ENCODE results near the gene OR10AD1. TPM values are rescaled to one million over a fixed set of nuclear protein-coding genes. Genes with fewer than 3 reads are reported as not detected.

Gene OR10AD1
- total and polyA plus RNA-seq, 4 donors = not detected

DNA sequence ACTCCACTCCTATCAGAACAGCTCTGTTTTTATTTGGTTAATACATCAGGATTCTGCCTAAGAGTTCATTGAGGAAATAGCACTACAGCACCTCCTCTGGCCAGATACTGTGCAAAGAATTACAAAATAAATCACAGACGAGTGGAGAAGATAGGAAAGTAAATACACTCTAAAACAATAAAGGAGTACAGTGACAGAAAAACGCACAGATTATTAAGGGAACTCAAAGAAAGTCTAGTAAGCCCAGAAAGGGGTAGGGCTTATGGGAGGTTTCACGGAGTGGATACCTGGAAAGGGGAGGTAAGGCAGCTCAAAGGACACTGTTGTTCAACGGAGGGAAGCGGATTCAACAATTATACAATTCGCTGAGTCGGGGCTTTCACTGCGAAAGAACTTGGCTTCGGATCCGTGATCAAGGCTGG lies 5.5 kb downstream of the OR10AD1 start:
- peaks cover 0 to 5% (median 0%) of the 10 kb centered on the region in 4 donors for H3K9me3 ChIP-seq (ENCODE audit: control insufficient read depth in 4 of 4, low read length in 3 of 4)
- 1% methylated on average over 10 of the region's 10 CpGs for WGBS
- H3K4me1 ChIP-seq (ENCODE audit: control insufficient read depth in 4 of 4, insufficient read depth in 4 of 4, low read length in 3 of 4) = peaks cover 0 to 12% (median 3%) of the 10 kb centered on the region in 4 donors
- H3K9ac ChIP-seq (ENCODE audit: low read depth in 1 of 2, low read length in 2 of 2) = peak overlapping the region; percentile 40 to 53
- peak overlapping the region; percentile 87 to 93 for H3K27ac ChIP-seq (ENCODE audit: low read depth in 1 of 2, low read length in 2 of 2)
- no peak for DNase-seq (ENCODE audit: low spot score)
- no peaks in the 10 kb centered on the region for H3K27me3 ChIP-seq (ENCODE audit: control insufficient read depth in 4 of 4, insufficient read depth in 4 of 4, low read length in 3 of 4)
- no peak for TF ChIP-seq YY1 (IDR thresholded peaks at IDR 0.05)
- TF ChIP-seq, protein P1, sequence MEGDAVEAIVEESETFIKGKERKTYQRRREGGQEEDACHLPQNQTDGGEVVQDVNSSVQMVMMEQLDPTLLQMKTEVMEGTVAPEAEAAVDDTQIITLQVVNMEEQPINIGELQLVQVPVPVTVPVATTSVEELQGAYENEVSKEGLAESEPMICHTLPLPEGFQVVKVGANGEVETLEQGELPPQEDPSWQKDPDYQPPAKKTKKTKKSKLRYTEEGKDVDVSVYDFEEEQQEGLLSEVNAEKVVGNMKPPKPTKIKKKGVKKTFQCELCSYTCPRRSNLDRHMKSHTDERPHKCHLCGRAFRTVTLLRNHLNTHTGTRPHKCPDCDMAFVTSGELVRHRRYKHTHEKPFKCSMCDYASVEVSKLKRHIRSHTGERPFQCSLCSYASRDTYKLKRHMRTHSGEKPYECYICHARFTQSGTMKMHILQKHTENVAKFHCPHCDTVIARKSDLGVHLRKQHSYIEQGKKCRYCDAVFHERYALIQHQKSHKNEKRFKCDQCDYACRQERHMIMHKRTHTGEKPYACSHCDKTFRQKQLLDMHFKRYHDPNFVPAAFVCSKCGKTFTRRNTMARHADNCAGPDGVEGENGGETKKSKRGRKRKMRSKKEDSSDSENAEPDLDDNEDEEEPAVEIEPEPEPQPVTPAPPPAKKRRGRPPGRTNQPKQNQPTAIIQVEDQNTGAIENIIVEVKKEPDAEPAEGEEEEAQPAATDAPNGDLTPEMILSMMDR (IDR thresholded peaks at IDR 0.05; ENCODE audit: low read depth, low read length, missing input control) = peak; percentile 30
- TF ChIP-seq RAD21 (IDR thresholded peaks at IDR 0.05) = peak in 1 of 2 donors; percentile 32
- peak overlapping the region; percentile 44 to 68 (median 51) for H3K4me3 ChIP-seq (ENCODE audit: low read depth in 1 of 3, low read length in 3 of 3)
- no peaks in the 10 kb centered on the region for H3K36me3 ChIP-seq (ENCODE audit: control insufficient read depth in 4 of 4, insufficient read depth in 3 of 4, low read depth in 1 of 4, low read length in 3 of 4)

DNA sequence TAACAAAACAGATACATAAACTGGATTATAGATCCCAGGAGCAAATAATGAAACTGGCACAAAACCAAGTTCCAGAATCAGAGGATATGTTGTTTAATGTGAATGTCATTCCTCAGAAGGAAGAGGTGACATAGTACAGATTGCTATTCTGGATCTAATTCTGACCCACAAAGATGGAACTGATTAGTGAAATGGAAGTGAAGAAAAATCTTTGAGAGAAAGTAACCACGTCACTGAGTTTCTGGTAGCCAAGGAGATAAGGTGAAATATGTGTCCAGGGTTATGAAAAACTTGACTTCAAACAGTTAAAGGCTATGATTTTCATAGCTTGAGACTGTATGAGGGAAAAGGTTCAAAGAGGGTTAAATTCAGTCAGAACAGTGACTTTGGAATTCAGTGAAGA lies 8.3 kb downstream of the OR10AD1 start:
- H3K9ac ChIP-seq (ENCODE audit: low read depth in 1 of 2, low read length in 2 of 2) = no peak overlapping the region
- TF ChIP-seq GABPA (IDR thresholded peaks at IDR 0.05 in 1 of 2, conservative IDR thresholded peaks at IDR 0.05 in 1 of 2) (no peak), HNF4G (IDR thresholded peaks at IDR 0.05) (no peak), SP1 (IDR thresholded peaks at IDR 0.05) (no peak), HNF4A (conservative IDR thresholded peaks at IDR 0.05) (no peak), EGR1 (IDR thresholded peaks at IDR 0.05; ENCODE audit: low read depth in 2 of 2) (no peak), FOXA1 (IDR thresholded peaks at IDR 0.05) (no peak), YY1 (IDR thresholded peaks at IDR 0.05) (no peak), RXRA (IDR thresholded peaks at IDR 0.05) (no peak), TAF1 (conservative IDR thresholded peaks at IDR 0.05) (no peak)
- TF ChIP-seq, protein P2, sequence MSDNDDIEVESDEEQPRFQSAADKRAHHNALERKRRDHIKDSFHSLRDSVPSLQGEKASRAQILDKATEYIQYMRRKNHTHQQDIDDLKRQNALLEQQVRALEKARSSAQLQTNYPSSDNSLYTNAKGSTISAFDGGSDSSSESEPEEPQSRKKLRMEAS (IDR thresholded peaks at IDR 0.05) = no peak
- TF ChIP-seq, protein P3, sequence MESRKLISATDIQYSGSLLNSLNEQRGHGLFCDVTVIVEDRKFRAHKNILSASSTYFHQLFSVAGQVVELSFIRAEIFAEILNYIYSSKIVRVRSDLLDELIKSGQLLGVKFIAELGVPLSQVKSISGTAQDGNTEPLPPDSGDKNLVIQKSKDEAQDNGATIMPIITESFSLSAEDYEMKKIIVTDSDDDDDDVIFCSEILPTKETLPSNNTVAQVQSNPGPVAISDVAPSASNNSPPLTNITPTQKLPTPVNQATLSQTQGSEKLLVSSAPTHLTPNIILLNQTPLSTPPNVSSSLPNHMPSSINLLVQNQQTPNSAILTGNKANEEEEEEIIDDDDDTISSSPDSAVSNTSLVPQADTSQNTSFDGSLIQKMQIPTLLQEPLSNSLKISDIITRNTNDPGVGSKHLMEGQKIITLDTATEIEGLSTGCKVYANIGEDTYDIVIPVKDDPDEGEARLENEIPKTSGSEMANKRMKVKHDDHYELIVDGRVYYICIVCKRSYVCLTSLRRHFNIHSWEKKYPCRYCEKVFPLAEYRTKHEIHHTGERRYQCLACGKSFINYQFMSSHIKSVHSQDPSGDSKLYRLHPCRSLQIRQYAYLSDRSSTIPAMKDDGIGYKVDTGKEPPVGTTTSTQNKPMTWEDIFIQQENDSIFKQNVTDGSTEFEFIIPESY (IDR thresholded peaks at IDR 0.05) = no peak
- TF ChIP-seq, protein P1 (IDR thresholded peaks at IDR 0.05; ENCODE audit: low read depth, low read length, missing input control) = no peak
- peaks cover 0 to 12% (median 3%) of the 10 kb centered on the region in 4 donors for H3K4me1 ChIP-seq (ENCODE audit: control insufficient read depth in 4 of 4, insufficient read depth in 4 of 4, low read length in 3 of 4)
- no peak for DNase-seq (ENCODE audit: low spot score)
- no peak overlapping the region for H3K4me3 ChIP-seq (ENCODE audit: low read depth in 1 of 3, low read length in 3 of 3)
- no peaks in the 10 kb centered on the region for H3K36me3 ChIP-seq (ENCODE audit: control insufficient read depth in 4 of 4, insufficient read depth in 3 of 4, low read depth in 1 of 4, low read length in 3 of 4)
- WGBS = 71% methylated on average over 1 of the region's 1 CpG
- H3K9me3 ChIP-seq (ENCODE audit: control insufficient read depth in 4 of 4, low read length in 3 of 4) = peaks cover 0 to 5% (median 0%) of the 10 kb centered on the region in 4 donors
- H3K27me3 ChIP-seq (ENCODE audit: control insufficient read depth in 4 of 4, insufficient read depth in 4 of 4, low read length in 3 of 4) = no peaks in the 10 kb centered on the region
- H3K27ac ChIP-seq (ENCODE audit: low read depth in 1 of 2, low read length in 2 of 2) = no peak overlapping the region

Measured in liver (tissue), 9 donors.